Measurements from ENCODE around the gene VRK2.

Gene VRK2

DNA sequence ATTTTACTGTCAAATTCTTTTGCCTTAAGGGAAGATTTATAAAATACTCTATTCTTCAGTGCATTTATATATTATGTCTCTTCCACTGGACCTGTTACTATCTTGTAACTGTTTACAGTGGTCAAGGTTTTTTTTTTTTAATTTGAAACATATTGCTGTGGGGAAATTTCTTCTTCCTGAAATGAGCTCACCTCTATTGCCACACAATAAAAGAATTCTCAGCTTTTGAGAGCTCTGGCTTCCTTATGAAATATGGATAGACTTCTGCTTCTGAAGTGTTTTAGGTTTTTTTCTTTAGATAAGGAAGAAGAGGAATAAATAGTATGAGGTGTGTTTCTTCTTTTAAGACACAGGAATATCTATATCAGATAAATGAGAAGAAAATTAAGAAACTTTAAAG is 7.7 kb downstream of the VRK2 start:
- H3K4me1 ChIP-seq (ENCODE audit: control insufficient read depth, insufficient read depth, low read length), result peaks cover 5% of the 10 kb centered on the region; the same call in 1 of the 2 replicates
- H3K27ac ChIP-seq (ENCODE audit: low read length), result no peak overlapping the region
- no peaks in the 10 kb centered on the region for H3K9me3 ChIP-seq (ENCODE audit: control insufficient read depth, insufficient read depth, low read length)
- no peak overlapping the region for H3K4me3 ChIP-seq (ENCODE audit: low read length)
- H3K36me3 ChIP-seq (ENCODE audit: control insufficient read depth, insufficient read depth, low read length), result no peaks in the 10 kb centered on the region
- no peak for DNase-seq (ENCODE audit: low read depth, low spot score)
- H3K27me3 ChIP-seq (ENCODE audit: control insufficient read depth, insufficient read depth, low read length), result no peaks in the 10 kb centered on the region

DNA sequence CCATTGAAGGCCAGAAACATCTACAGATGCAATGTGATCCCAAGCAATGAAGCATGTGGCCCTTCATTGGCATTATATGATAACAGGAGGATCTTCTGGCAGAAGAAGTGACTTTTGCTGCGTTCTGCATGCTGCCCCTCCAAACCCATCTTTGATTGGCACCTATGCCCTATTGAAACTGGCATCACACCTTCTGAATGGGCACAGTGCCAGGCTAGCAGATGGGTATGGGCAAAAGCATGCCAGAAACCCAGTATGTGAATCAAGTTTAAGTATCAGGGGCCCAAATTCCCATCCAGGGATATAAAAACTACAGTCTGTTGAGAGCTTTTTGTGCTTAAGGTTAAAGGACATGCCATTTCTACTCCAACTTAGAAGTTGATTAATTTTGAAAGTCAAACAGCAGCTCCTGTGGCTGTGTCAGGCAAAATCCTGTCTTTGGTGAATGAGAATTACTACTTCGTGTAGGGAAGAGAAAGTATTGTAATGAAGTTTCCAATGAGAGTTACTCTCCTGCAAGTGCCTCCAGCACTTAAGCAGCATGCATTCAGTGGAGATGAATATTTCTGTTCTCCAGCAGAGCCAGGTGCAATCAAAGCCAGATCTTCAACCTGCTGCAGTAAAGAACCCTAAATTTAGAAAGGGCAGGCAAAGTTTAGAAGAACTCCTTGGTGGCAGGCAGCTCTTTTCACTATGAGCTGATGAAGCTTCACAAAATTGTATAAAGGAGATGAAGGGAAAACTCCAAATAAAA is 8.6 kb downstream of the VRK2 start:
- Histone ChIP-seq H3K27ac (ENCODE audit: low read length) (no peak overlapping the region), H3K36me3 (ENCODE audit: control insufficient read depth, insufficient read depth, low read length) (no peaks in the 10 kb centered on the region)
- no CpG with 5 or more reads among the region's 2 CpGs for WGBS (ENCODE audit: insufficient coverage, insufficient read length)

DNA sequence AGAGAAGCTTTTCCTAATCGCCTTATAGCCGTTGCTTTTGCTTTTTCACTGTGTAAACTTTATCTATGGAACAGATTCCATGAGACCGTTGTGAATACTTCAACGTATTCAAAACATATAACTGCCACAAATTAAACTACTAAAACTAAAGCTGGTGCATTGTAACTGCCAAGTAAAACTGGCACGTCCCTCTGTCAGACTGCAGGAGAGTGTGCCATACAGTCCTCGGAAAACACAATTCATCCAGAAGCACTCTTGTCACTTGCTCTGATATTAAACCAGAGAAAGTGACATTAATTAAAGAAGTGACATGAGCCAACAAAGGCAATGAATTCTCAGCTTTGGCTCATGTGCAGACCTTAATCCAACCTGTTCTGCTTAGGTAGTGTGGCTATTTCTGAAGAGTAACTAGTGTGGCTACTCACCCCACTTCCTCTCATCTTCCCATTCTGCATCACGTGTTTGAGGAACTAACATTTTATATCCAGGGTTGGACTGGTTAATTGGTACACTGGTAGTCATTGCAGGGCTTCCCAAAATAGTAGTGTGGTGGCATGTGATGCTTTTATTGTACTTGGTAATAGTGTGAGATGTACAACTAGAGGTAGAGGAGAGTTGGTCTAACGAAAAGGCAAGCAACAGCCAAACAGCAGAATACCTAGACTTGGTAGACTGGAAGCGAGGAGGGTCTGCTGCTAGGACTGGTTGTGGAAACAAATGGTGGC is 9.7 kb downstream of the VRK2 start:
- Histone ChIP-seq H3K4me1 (ENCODE audit: control insufficient read depth, insufficient read depth, low read length) (peaks cover 5% of the 10 kb centered on the region; the same call in 1 of the 2 replicates), H3K36me3 (ENCODE audit: control insufficient read depth, insufficient read depth, low read length) (no peaks in the 10 kb centered on the region), H3K4me3 (ENCODE audit: low read length) (no peak overlapping the region), H3K9me3 (ENCODE audit: control insufficient read depth, insufficient read depth, low read length) (no peaks in the 10 kb centered on the region), H3K27me3 (ENCODE audit: control insufficient read depth, insufficient read depth, low read length) (no peaks in the 10 kb centered on the region), H3K27ac (ENCODE audit: low read length) (no peak overlapping the region)
- no peak for DNase-seq (ENCODE audit: low read depth, low spot score)
- WGBS (ENCODE audit: insufficient coverage, insufficient read length), result no CpG with 5 or more reads among the region's 9 CpGs

More for the DNA sequence above, 8.6 kb downstream of the VRK2 start:
- Histone ChIP-seq H3K4me1 (ENCODE audit: control insufficient read depth, insufficient read depth, low read length) (peaks cover 5% of the 10 kb centered on the region; the same call in 1 of the 2 replicates), H3K4me3 (ENCODE audit: low read length) (no peak overlapping the region), H3K27me3 (ENCODE audit: control insufficient read depth, insufficient read depth, low read length) (no peaks in the 10 kb centered on the region), H3K9me3 (ENCODE audit: control insufficient read depth, insufficient read depth, low read length) (no peaks in the 10 kb centered on the region)
- no peak for DNase-seq (ENCODE audit: low read depth, low spot score)

GRCh38 chr2:58057707-58058530 is 11.3 kb downstream of the VRK2 start:
- Histone ChIP-seq H3K9me3 (ENCODE audit: control insufficient read depth, insufficient read depth, low read length) (no peaks in the 10 kb centered on the region), H3K4me1 (ENCODE audit: control insufficient read depth, insufficient read depth, low read length) (peaks cover 5% of the 10 kb centered on the region; the same call in 1 of the 2 replicates), H3K27ac (ENCODE audit: low read length) (no peak overlapping the region), H3K4me3 (ENCODE audit: low read length) (no peak overlapping the region), H3K27me3 (ENCODE audit: control insufficient read depth, insufficient read depth, low read length) (no peaks in the 10 kb centered on the region), H3K36me3 (ENCODE audit: control insufficient read depth, insufficient read depth, low read length) (no peaks in the 10 kb centered on the region)
- no CpG with 5 or more reads among the region's 6 CpGs for WGBS (ENCODE audit: insufficient coverage, insufficient read length)
- DNase-seq (ENCODE audit: low read depth, low spot score), result no peak

DNA sequence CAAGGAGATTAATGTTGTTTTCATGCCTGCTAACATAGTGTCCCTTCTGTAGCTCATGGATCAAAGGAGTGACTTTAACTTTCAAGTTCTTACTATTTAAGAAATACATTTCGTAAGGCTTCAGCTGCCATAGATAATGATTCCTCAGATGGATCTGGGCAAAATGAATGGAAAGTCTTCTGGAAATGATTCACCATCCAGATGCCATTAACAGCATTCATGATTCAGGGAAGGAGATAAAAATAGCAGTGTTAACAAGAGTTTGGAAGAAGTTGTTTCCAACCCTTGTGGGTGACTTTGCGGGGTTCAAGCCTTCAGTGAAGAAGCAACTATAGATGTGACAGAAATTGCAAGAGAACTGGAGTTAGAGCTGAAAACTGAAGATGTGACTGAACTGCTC is 17.0 kb downstream of the VRK2 start:
- no peak for DNase-seq (ENCODE audit: low read depth, low spot score)
- H3K27ac ChIP-seq (ENCODE audit: low read length), result no peak overlapping the region

GRCh38 chr2:58064086-58064485 is 17.5 kb downstream of the VRK2 start:
- no peak overlapping the region for H3K4me3 ChIP-seq (ENCODE audit: low read length)
- DNase-seq (ENCODE audit: low read depth, low spot score), result no peak
- no peaks in the 10 kb centered on the region for H3K4me1 ChIP-seq (ENCODE audit: control insufficient read depth, insufficient read depth, low read length)
- no peaks in the 10 kb centered on the region for H3K9me3 ChIP-seq (ENCODE audit: control insufficient read depth, insufficient read depth, low read length)
- H3K36me3 ChIP-seq (ENCODE audit: control insufficient read depth, insufficient read depth, low read length), result no peaks in the 10 kb centered on the region
- H3K27ac ChIP-seq (ENCODE audit: low read length), result no peak overlapping the region
- WGBS (ENCODE audit: insufficient coverage, insufficient read length), result no CpG with 5 or more reads among the region's 2 CpGs
- H3K27me3 ChIP-seq (ENCODE audit: control insufficient read depth, insufficient read depth, low read length), result no peaks in the 10 kb centered on the region

More for the DNA sequence above, 17.0 kb downstream of the VRK2 start:
- Histone ChIP-seq H3K36me3 (ENCODE audit: control insufficient read depth, insufficient read depth, low read length) (no peaks in the 10 kb centered on the region), H3K4me1 (ENCODE audit: control insufficient read depth, insufficient read depth, low read length) (no peaks in the 10 kb centered on the region), H3K27me3 (ENCODE audit: control insufficient read depth, insufficient read depth, low read length) (no peaks in the 10 kb centered on the region), H3K9me3 (ENCODE audit: control insufficient read depth, insufficient read depth, low read length) (no peaks in the 10 kb centered on the region), H3K4me3 (ENCODE audit: low read length) (no peak overlapping the region)
- no CpG with 5 or more reads among the region's 2 CpGs for WGBS (ENCODE audit: insufficient coverage, insufficient read length)

GRCh38 chr2:58065248-58065647 is 18.6 kb downstream of the VRK2 start:
- Histone ChIP-seq H3K4me1 (ENCODE audit: control insufficient read depth, insufficient read depth, low read length) (no peaks in the 10 kb centered on the region), H3K4me3 (ENCODE audit: low read length) (no peak overlapping the region), H3K27ac (ENCODE audit: low read length) (no peak overlapping the region), H3K9me3 (ENCODE audit: control insufficient read depth, insufficient read depth, low read length) (no peaks in the 10 kb centered on the region), H3K27me3 (ENCODE audit: control insufficient read depth, insufficient read depth, low read length) (no peaks in the 10 kb centered on the region), H3K36me3 (ENCODE audit: control insufficient read depth, insufficient read depth, low read length) (no peaks in the 10 kb centered on the region)
- no peak for DNase-seq (ENCODE audit: low read depth, low spot score)
- WGBS (ENCODE audit: insufficient coverage, insufficient read length), result no CpG with 5 or more reads among the region's 1 CpG

DNA sequence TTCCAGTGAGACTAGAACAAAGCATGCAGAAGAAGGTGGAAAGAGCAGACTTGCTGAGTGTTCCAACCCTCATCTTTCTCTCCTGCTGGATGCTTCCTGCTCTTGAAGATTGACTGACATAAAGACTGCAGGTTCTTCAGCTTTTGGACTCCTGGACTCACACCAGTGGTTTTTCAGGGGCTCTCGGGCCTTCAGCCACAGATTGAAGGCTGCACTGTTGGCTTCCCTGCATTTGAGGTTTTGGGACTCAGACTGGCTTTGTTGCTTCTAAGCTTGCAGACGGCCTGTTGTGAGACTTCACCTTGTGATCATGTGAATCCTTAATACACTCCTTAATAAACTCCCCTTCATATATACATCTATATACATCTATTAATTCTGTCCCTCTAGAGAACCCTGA is 20.4 kb downstream of the VRK2 start:
- H3K27me3 ChIP-seq (ENCODE audit: control insufficient read depth, insufficient read depth, low read length), result no peaks in the 10 kb centered on the region
- no peaks in the 10 kb centered on the region for H3K36me3 ChIP-seq (ENCODE audit: control insufficient read depth, insufficient read depth, low read length)
- H3K27ac ChIP-seq (ENCODE audit: low read length), result no peak overlapping the region
- H3K9me3 ChIP-seq (ENCODE audit: control insufficient read depth, insufficient read depth, low read length), result no peaks in the 10 kb centered on the region
- no peak overlapping the region for H3K4me3 ChIP-seq (ENCODE audit: low read length)
- H3K4me1 ChIP-seq (ENCODE audit: control insufficient read depth, insufficient read depth, low read length), result no peaks in the 10 kb centered on the region
- no CpG with 5 or more reads among the region's 2 CpGs for WGBS (ENCODE audit: insufficient coverage, insufficient read length)
- DNase-seq (ENCODE audit: low read depth, low spot score), result no peak

GRCh38 chr2:58070765-58071164 is 24.2 kb downstream of the VRK2 start:
- WGBS (ENCODE audit: insufficient coverage, insufficient read length), result no CpG with 5 or more reads among the region's 2 CpGs
- H3K4me3 ChIP-seq (ENCODE audit: low read length), result no peak overlapping the region
- no peaks in the 10 kb centered on the region for H3K9me3 ChIP-seq (ENCODE audit: control insufficient read depth, insufficient read depth, low read length)
- no peak overlapping the region for H3K27ac ChIP-seq (ENCODE audit: low read length)
- no peaks in the 10 kb centered on the region for H3K36me3 ChIP-seq (ENCODE audit: control insufficient read depth, insufficient read depth, low read length)
- DNase-seq (ENCODE audit: low read depth, low spot score), result no peak
- H3K27me3 ChIP-seq (ENCODE audit: control insufficient read depth, insufficient read depth, low read length), result no peaks in the 10 kb centered on the region
- no peaks in the 10 kb centered on the region for H3K4me1 ChIP-seq (ENCODE audit: control insufficient read depth, insufficient read depth, low read length)

GRCh38 chr2:58072102-58072501 is 25.5 kb downstream of the VRK2 start:
- no peaks in the 10 kb centered on the region for H3K36me3 ChIP-seq (ENCODE audit: control insufficient read depth, insufficient read depth, low read length)
- H3K4me1 ChIP-seq (ENCODE audit: control insufficient read depth, insufficient read depth, low read length), result no peaks in the 10 kb centered on the region
- H3K27me3 ChIP-seq (ENCODE audit: control insufficient read depth, insufficient read depth, low read length), result no peaks in the 10 kb centered on the region
- WGBS (ENCODE audit: insufficient coverage, insufficient read length), result 100% methylated on average over 1 of the region's 1 CpG
- H3K27ac ChIP-seq (ENCODE audit: low read length), result no peak overlapping the region
- H3K9me3 ChIP-seq (ENCODE audit: control insufficient read depth, insufficient read depth, low read length), result no peaks in the 10 kb centered on the region
- DNase-seq (ENCODE audit: low read depth, low spot score), result no peak
- H3K4me3 ChIP-seq (ENCODE audit: low read length), result no peak overlapping the region
